ENCODE data around the gene NGF. TPM values are rescaled to one million over a fixed set of nuclear protein-coding genes. Genes with fewer than 3 reads are reported as not detected.

The NGF gene
- total RNA-seq, 1 donor from 2014 or later: 2.1 TPM

DNA sequence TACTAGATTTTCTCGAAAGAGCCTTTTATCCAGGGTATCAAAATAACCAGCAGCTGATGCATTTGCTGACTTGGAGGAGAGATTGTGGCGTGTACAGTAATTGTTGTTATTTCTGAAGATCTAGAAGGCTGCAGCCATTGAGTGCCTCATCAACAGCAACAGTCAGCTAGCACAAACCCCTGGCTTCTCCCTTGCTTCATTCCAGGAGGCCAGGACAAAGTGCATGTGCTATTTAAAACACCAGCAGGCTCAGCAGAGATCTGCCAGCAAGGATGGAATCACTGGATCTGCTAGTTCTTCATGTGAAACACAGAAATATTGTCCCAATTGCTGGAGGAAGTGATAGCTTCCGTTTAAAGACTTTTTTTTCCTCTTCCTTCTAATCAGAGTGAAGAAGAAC lies 2.8 kb upstream of the NGF start:
- DNase-seq (ENCODE audit: low spot score): no peak
- intact Hi-C loops (cut with DNase I): loop anchor here (5.0 kb wide), 1 partner anchor 199 kb away; no protein-coding TSS in a partner anchor

DNA sequence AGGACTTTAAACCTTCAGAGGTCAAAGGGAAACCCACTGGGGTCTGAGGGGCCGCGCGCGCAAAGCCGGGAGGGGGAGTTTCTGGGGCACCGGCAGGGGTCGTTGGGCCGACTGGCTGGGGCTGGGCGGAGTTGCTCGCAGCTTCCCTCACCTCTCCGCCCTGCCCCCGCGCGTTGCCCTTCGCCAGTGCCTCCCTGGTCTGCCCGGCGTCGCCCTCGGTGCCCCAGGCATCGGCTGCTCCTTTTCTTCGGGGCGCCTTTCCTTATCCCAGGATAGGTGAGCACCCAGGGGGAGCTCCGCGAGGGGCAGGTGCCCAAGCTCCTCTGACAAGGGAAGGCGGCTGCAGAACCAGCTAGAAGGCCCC lies 390 bp upstream of the NGF start:
- intact Hi-C loops (cut with DNase I): loop anchor here (5.0 kb wide), 1 partner anchor 89 kb away; no protein-coding TSS in a partner anchor
- no peak for DNase-seq (ENCODE audit: low spot score)

DNA sequence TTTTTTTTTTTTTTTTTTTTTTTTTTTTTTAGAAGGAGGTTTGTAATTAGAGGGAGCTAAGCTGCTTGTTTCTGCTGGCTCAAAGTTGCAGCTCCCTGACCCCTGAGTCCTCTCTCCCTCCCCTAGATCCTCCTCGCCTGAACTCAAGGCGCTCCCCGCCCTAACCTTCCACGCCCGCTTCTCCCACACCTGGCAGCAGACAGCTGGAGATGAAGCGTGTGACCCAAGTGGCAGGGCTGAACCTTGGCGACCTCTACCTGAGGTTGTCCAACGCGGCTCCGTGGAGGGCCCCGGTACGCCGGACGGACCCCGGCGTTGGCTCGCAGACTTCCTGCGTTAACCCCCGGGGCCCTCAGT lies 795 bp downstream of the NGF start:
- DNase-seq (ENCODE audit: low spot score): no peak

DNA sequence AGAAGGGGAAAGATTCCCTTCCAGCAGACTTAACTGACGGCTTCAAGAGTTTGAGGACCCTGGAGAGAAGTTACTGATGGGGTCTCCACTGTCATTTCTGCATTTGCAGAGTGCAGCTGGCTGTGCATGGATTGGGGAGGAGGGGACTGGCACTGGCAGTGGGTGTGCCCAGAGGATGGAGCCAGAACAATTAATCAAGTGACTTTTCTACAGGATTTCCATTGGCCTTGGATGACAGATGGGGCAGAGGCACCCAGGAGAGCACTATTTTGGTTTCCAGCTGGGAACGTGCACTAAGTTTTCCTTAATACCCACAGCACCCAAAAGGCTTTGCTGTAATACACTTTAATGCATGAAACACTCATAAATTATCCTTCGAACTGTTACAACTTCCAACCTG lies 1.3 kb downstream of the NGF start:
- no peak for DNase-seq (ENCODE audit: low spot score)
- intact Hi-C loops (cut with DNase I): loop anchor here (5.0 kb wide), 1 partner anchor 91 kb away; no protein-coding TSS in a partner anchor

More for the DNA sequence above, 795 bp downstream of the NGF start:
- intact Hi-C loops (cut with DNase I): loop anchor here (5.0 kb wide), 1 partner anchor 90 kb away; no protein-coding TSS in a partner anchor

DNA sequence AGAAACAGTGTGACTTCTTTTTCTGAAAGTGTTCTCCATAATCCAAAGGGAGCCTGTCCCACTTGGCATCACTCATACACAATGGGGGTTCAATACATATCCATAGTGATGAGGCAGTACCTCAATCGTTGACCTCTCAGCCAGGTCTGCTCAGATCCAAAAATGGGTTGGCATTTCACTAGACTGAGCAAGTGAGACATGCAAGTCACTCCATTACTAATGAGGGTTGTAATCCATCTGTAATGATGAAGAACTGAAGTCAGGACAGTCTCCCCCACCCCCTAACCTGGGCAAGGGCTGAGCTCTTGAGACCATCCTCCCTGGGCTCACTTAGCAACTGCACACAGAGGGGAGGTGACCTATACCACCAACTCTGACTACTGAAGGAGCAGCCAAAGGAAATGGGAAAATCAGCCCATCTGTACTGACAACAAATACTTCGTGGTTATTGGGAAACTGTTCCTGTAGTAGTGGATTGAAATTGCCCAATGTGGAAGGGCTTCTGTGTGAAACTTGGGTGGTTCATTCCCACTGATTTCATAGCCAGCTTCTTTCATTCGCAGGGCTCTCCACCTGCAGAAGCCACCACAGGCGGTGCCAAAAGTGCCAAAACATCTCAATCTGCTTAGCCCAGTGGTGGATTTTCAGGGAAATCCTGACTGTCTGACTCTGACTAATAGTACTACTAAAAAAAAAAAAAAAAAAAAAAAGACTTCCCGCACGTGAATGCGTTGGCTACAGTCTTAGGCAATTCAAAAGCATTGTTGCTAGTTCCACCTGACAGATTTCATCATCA lies 5.0 kb downstream of the NGF start:
- DNase-seq (ENCODE audit: low spot score): no peak
- intact Hi-C loops (cut with DNase I): no loop called here

DNA sequence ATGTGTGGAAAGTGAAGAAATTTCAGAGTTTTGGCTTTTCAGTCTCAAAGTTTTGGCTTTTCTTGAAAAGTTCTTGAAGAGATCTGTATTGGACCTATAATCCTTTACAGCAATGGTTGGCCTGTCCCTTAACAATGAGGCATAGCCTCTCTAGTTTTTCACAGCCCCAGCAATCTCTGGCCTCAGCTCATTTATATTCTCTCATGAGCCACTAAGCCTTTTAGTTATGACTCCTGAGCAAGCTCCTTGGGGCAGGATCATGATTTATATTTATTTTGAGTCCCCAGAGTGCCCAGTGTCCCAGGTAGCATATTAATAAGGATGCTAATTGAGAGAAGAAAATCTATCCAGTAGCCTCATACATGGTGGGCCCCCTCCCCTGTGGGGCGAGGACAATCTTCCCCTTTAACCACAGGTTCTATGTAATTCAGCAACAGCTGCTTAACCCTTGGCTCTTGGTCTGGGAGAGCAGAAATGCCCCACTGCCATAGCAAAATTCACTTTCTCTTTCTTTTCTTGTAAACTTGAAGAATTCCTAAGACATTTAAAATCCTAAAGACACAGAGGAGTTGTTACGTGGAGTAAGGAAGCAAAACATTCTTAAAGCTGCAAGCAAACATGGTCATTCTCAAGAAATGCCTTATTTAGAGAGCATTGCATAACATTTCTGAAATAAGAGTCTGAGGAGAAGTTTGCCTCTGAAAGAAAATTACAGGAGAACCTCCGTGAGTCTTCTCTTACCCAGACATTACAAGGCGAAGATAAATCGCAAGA lies 6.3 kb downstream of the NGF start:
- no peak for DNase-seq (ENCODE audit: low spot score)
- intact Hi-C loops (cut with DNase I): no loop called here

DNA sequence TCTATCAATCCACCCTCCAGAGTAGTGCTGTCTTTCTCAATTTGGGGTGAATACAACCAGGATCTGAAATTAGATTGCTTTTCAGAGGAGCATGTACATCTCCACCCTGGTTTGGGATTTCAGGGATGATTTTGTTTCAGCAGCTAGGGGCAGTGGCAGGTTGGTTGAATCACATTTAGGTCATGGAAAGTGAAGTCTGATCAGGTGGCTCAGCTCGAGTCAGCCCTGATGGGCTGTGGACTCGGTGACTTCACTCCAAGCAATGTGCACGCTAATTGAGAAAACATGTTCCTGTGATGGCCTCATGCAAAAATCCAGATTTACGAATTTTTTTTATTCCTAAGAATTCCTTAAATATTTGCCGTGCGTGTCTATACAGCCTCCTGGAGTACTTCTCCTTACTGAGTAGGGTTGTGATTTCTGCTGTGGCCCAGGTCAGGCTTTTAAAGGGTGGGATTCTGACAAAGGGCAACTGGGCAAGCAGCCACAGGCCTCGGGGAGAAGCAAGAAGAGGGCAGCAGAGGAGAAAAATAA lies 7.5 kb downstream of the NGF start:
- DNase-seq (ENCODE audit: low spot score): no peak
- intact Hi-C loops (cut with DNase I): no loop called here

DNA sequence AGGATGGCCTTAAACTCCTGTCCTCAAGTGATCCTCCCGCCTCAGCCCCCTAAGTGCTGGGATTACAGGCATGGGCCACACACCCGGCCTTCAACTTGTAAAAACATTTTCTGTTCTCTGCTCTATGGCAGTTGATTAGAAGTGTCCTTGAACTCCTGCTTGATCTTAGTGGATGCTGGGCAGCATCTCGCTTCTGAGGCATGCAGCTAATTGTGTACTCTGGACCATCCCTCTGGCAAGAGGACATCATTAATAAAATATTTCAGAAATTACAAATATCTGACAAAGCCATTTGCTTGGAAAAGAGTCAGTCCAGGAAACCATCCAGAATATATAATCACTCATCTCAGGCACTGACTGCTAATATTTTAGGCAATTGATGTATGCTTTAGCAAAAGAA lies 8.1 kb downstream of the NGF start:
- intact Hi-C loops (cut with DNase I): no loop called here

DNA sequence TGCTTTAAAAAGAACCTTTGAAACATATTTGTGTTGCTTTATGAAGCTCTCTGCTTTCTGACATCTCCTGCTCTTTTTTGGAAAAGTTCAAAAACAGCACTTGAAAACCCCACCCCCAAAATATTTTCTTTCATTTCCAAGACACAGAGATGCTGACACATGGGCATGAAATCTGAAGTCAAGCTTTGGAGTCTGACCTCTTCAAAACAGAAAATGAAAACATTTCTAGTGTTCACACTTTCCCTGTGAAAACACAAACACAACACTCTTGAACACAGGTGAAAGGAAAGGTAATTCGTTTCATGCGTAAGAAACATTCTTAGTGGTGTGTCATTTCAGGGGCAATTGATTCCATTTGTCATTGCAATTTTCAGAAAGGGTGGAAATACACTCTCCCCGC lies 10.8 kb downstream of the NGF start:
- DNase-seq (ENCODE audit: low spot score): no peak
- intact Hi-C loops (cut with DNase I): no loop called here

More for the DNA sequence above, 8.1 kb downstream of the NGF start:
- no peak for DNase-seq (ENCODE audit: low spot score)

DNA sequence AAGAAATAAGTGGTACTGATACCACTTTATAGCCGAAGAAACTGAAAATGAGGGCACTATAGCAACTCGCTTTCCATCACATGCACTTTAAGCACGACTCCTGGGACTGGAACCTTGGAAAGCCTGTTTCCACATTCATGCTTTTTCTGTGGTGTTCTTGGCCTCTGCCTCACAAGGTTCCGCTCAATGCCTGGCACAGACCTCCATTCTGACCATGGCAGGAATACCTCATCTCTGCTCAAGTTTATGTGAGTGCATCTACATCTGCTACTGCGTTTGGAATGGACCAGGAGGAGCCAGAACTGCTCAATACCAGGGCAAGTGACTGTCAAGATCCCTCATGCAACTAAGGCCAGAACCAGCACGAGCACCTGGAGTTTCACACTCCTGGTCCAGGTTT lies 11.6 kb downstream of the NGF start:
- intact Hi-C loops (cut with DNase I): no loop called here
- DNase-seq (ENCODE audit: low spot score): no peak

DNA sequence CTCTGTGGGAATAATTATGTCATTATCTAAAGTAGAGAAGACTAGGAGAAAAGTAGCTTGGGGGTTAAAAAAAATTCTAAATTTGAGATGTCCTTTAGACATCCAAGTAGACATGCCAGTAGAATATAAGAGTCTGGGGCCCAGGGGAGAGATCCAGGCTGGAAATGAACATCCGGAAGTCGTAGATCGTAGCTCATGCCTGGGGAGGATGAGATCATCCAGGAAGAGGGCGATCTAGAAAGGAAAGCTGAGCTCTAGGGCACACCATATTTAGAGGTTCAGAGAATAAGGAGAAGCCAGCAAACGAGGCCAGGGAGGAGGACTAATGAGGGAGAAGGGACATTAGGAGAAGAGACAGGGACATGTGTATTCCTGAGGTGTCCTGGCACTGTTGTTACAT lies 12.2 kb downstream of the NGF start:
- DNase-seq (ENCODE audit: low spot score): no peak
- intact Hi-C loops (cut with DNase I): no loop called here

DNA sequence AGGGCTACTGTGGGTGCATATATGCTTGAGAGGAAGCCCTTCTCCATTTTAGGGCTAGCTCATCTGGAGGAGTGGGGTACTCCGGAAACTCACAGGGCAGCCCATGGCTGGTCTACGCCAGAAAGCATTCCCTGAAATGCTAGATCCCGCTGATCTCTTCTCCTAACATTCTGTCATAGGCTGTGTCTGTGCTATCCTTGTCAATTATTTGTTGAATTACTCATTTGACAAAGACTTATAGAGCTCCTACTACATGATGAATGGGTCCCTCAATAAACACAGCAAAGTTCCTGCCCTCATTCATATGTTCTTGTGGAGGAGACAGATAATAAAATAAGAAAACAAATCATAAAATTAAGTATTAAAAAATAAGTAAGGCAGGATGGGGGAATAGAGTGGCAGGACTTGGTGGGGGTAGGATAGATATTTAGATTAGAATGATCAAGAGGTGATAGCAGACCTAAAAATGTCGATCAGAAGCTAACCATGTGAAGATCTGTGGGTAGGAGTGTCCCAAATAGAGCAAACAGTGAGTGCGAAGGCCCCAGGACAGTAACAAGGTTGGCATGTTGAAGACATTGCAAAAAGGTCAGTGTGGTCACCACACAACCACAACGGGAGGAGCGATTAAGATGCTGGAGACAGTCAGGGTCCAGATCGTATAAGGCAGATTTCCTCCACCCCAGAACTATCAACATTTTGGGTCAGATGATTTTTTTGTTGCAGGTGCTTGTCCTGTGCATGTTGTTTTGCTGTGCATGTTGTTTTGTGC lies 13.2 kb downstream of the NGF start:
- intact Hi-C loops (cut with DNase I): no loop called here
- DNase-seq (ENCODE audit: low spot score): no peak

DNA sequence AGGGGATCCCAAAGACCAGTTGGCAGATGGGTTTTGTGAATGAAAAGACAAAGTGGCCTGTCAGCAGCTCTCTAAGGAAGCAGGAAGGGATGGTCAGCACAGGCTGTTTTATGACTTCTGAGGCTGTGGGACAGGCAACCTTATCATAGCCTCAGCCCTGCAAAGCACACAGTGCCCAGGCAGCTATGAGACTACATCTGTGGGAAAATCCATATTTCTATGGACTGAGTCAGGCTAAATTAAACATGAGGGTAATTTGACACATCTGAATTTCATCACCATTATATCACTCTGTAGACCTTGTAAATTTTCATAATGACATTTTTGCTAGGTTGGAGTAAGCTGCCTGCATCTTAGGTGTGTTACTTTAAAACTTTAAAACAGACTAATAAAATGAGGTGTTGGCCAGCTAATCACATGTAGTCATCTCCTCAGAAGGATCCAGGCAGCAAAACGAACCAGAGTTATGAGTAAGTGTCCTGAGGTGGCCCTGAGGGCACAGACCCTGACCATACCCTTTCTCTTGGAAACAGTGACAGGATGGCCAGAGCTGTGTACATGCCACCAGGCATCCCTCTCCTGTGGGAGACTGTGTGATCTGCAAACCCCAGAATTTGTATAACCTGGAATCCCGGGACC lies 14.6 kb downstream of the NGF start:
- intact Hi-C loops (cut with DNase I): no loop called here

DNA sequence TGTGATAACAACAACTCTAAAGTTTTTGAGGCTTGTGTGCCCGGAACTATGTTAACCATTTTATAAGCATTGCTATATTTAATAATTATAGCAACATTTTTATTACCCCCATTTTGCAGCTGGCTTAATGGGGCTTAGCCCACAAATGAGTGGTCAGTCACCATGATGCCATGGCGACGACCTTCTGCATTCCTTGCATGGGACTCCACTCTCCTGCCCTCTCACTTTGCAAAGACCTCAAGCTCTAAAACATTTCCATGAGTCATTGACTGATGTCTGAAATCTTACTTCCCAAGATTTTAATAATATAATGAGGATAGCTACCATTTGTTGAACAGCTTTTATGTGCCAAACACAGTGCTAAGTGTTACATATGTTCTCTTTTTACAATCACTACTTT lies 15.4 kb downstream of the NGF start:
- intact Hi-C loops (cut with DNase I): no loop called here
- DNase-seq (ENCODE audit: low spot score): no peak

More for the DNA sequence above, 14.6 kb downstream of the NGF start:
- DNase-seq (ENCODE audit: low spot score): no peak

DNA sequence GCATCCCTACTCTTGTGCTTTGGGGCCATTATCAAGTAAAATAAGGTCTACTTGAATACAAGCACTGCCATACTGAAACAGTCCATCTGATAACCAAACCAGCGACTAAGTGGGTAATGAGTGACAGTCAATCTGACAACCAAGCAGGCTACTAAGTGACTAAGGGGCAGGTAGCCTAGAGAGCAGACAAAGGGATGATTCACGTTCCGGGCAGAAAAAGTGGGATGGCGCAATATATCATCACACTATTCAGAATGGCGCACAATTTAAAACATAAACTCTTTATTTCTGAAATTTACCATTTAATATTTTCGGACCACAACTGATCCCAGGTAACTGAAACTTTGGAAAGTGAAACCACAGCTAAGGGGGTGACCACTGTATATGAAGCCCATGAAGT lies 17.7 kb downstream of the NGF start:
- intact Hi-C loops (cut with DNase I): no loop called here

DNA sequence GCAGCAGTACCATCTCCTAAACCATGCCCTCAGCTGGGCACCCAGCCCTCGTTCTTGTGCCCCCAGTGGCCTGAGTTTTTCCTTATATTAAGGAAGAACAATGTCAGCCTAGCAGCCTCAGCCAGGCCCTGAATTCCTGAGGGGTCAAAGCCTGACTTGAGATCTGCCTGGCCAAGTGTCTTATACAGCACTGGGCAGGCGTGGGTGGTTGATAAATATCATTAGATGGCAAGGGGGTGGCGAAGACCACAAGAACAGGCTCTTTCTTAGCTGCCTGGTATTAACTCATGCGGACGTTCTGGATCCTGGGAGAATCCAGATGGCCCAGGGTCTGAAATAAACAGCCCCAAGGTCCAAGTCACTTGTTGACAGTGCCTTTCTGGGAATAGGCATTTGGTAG lies 18.3 kb downstream of the NGF start:
- intact Hi-C loops (cut with DNase I): no loop called here
- DNase-seq (ENCODE audit: low spot score): no peak

More for the DNA sequence above, 17.7 kb downstream of the NGF start:
- no peak for DNase-seq (ENCODE audit: low spot score)

DNA sequence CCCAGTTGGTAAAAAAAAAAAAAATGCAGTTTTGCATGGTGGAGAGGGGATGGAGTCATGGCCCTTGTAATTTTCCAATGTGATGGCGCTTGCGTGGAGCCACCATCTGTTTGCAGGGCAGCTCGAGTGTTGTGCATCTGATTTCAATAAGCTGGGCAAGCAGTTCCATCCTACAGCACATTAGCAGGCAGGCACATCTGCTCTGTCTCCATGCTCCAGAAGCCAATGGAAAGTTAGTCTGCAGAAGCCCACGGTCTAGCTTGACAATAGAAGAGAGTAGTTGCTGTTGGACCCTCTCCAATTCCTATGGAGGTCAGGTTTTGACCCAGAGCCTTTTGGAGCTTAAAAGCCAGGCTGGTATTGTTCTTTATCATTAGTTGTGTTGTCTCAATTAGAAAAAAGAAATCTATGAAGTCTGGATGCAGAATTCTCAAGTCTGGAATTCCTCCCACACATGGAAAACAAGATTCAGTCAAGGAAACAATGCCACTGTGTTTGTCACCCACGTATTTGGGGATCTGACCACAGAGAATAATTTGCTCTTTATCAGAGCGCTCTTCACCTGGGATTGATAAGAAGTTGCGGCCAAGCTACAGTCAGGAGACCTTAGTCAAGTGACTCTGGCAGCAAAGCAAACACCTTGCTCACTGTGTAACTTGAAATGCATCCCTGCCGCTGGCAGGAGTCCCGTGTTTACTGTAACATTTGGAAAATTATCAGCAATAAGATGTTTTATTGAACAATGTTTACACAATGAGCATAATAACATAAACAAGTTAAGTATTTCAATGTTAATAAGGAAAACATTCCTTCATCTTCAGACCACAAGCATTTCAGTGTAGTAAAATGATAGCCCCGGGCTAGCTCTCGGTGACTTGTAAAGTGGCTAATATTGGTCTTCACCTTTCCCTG lies 20.7 kb downstream of the NGF start:
- intact Hi-C loops (cut with DNase I): no loop called here
- DNase-seq (ENCODE audit: low spot score): no peak

DNA sequence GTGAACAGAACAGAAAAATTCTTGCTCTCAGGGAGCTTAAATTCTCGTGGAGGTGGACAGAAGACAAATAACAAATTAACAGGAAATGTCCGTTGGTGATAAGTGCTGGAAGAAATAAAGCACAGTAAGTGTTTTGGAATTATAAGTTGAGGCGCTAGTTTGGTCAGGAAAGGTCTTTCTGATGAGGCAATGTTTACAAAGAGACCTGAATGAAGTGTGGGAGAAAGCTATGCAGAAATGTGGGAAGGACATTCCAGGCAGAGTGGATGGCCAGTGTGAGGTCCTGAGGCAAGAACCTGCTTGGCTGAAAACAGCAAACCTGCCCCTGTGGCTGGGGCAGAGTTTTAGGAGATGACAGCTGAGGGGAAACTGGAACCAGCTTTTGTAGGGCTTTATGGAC lies 23.3 kb downstream of the NGF start:
- no peak for DNase-seq (ENCODE audit: low spot score)
- intact Hi-C loops (cut with DNase I): no loop called here

DNA sequence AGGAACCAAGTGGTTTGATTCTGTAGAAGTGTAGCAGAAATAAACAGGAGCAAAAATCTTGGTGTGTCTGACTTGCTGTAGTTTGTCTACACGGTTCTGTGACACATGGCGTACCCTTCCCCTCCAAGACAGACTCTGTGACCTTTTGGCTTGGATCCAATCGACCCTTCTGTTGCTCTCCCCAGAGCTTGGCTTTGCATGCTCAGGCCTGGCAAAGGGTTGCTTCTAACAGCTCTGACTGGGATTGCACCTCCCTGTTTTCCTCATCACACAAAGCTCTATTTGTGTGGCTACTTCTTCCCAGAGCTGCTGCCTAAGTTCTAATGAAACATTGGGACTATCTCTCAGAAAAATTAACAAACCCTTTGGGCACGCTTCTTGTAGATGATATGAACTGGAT lies 24.0 kb downstream of the NGF start:
- intact Hi-C loops (cut with DNase I): no loop called here
- no peak for DNase-seq (ENCODE audit: low spot score)

All from cardiac septum (tissue), 1 donor.